ENCODE results near the gene LAYN. TPM values are rescaled to one million over a fixed set of nuclear protein-coding genes. Genes with fewer than 3 reads are reported as not detected.
A peak's percentile ranks its signal among the peaks of the same experiment; 100 is the strongest.

Gene LAYN
- total RNA-seq, 2 donors from 2014 or later = 10.6 to 12.8 TPM

DNA sequence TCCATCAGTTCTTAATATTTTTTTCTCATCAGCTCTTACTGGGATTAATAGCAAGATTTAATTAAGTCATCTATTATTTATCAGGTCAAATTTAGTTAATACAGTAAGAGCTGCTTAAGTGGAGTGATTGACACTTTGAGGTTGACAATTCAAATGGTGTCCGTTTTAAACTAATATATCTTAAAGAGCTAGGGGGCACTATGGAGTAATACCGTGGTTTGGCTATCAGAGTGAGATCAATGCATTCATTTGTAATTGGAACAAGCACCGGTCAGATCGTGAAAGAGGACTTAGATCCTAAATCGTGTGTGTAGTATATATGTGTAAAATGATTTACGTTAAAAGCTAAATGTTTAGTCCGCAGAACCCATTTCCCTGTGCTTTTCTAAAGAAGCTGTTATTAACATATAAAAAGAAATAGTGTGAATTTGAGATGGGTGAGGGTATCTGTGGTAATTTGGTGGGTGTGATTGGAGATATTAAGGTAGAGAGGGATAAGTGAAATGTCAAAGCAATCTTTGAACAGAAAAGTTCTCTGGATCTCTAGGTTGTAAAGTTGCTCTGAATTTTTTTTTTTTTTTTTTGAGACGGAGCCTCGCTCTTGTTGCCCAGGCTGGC lies 64.0 kb downstream of the LAYN start:
- no peaks in the 10 kb centered on the region for H3K4me1 ChIP-seq (replicated peaks)
- no peak overlapping the region for H3K27ac ChIP-seq
- no peaks in the 10 kb centered on the region for H3K27me3 ChIP-seq (replicated peaks; ENCODE audit: insufficient read depth)
- no peaks in the 10 kb centered on the region for H3K36me3 ChIP-seq
- no peak for DNase-seq (ENCODE audit: low spot score)
- H3K4me3 ChIP-seq = peak overlapping the region in 1 of 2 donors; percentile 90
- WGBS = 40% methylated on average over 9 of the region's 9 CpGs
- intact Hi-C loops (cut with DNase I) = loop anchor here (5.0 kb wide), 1 partner anchor 123 kb away; no protein-coding TSS in a partner anchor
- TF ChIP-seq, protein P1, sequence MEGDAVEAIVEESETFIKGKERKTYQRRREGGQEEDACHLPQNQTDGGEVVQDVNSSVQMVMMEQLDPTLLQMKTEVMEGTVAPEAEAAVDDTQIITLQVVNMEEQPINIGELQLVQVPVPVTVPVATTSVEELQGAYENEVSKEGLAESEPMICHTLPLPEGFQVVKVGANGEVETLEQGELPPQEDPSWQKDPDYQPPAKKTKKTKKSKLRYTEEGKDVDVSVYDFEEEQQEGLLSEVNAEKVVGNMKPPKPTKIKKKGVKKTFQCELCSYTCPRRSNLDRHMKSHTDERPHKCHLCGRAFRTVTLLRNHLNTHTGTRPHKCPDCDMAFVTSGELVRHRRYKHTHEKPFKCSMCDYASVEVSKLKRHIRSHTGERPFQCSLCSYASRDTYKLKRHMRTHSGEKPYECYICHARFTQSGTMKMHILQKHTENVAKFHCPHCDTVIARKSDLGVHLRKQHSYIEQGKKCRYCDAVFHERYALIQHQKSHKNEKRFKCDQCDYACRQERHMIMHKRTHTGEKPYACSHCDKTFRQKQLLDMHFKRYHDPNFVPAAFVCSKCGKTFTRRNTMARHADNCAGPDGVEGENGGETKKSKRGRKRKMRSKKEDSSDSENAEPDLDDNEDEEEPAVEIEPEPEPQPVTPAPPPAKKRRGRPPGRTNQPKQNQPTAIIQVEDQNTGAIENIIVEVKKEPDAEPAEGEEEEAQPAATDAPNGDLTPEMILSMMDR (IDR thresholded peaks at IDR 0.05) = peak; percentile 13 to 65 (median 50)
- TF ChIP-seq POLR2A (IDR thresholded peaks at IDR 0.05) (no peak), POLR2AphosphoS5 (IDR thresholded peaks at IDR 0.05) (no peak)
- no peaks in the 10 kb centered on the region for H3K9me3 ChIP-seq

GRCh38 chr11:111605681-111606080 lies 65.2 kb downstream of the LAYN start:
- no peaks in the 10 kb centered on the region for H3K27me3 ChIP-seq (replicated peaks; ENCODE audit: insufficient read depth)
- H3K4me1 ChIP-seq (replicated peaks) = no peaks in the 10 kb centered on the region
- TF ChIP-seq POLR2A (IDR thresholded peaks at IDR 0.05) (no peak), POLR2AphosphoS5 (IDR thresholded peaks at IDR 0.05) (no peak)
- TF ChIP-seq, protein P1 (IDR thresholded peaks at IDR 0.05) = no peak
- H3K27ac ChIP-seq = no peak overlapping the region
- intact Hi-C loops (cut with DNase I) = no loop called here
- DNase-seq (ENCODE audit: low spot score) = no peak
- 56% methylated on average over 4 of the region's 4 CpGs for WGBS
- no peaks in the 10 kb centered on the region for H3K36me3 ChIP-seq
- no peaks in the 10 kb centered on the region for H3K9me3 ChIP-seq
- no peak overlapping the region for H3K4me3 ChIP-seq

DNA sequence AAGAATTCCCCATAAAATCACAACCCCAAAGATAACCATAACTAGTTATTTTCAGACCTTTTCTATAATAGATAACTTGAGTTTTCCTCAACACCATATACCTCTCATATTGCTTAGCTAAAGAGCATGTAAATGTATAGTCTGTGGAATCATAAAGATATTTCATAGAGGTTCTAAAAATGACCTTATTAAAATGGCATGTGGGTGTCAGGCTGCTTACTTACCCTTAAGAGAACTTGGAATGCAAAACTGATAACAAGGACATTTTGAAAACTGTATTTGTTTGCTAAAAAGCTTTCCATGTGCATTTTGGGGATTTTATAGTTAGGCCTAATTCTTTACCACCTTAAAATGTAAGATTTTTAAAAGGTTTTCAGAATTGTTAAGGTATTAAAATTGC lies 66.5 kb downstream of the LAYN start:
- intact Hi-C loops (cut with DNase I) = no loop called here
- no peak for DNase-seq (ENCODE audit: low spot score)
- Histone ChIP-seq H3K27me3 (replicated peaks; ENCODE audit: insufficient read depth) (no peaks in the 10 kb centered on the region), H3K4me1 (replicated peaks) (no peaks in the 10 kb centered on the region), H3K4me3 (no peak overlapping the region), H3K9me3 (no peaks in the 10 kb centered on the region), H3K27ac (no peak overlapping the region), H3K36me3 (no peaks in the 10 kb centered on the region)
- TF ChIP-seq POLR2A (IDR thresholded peaks at IDR 0.05) = no peak
- TF ChIP-seq, protein P1 (IDR thresholded peaks at IDR 0.05) = no peak

- Histone ChIP-seq H3K9me3 (no peaks in the 10 kb centered on the region), H3K27ac (no peak overlapping the region), H3K27me3 (replicated peaks; ENCODE audit: insufficient read depth) (no peaks in the 10 kb centered on the region), H3K4me1 (replicated peaks) (no peaks in the 10 kb centered on the region), H3K36me3 (no peaks in the 10 kb centered on the region), H3K4me3 (no peak overlapping the region)
- TF ChIP-seq, protein P1 (IDR thresholded peaks at IDR 0.05) = no peak
- no peak for TF ChIP-seq POLR2A (IDR thresholded peaks at IDR 0.05)
- no peak for TF ChIP-seq POLR2AphosphoS5 (IDR thresholded peaks at IDR 0.05)
- no peak for DNase-seq (ENCODE audit: low spot score)
- intact Hi-C loops (cut with DNase I) = no loop called here
- WGBS = 72% methylated on average over 3 of the region's 3 CpGs
Observed at GRCh38 chr11:111607751-111608150, 67.2 kb downstream of the LAYN start.

MicroRNAs within 50 kb of the gene (microRNA counts, 767-probe panel; counts per million panel counts)
- microRNA hsa-miR-34b-3p (0 to 431 counts per million in 2 donors), microRNA hsa-miR-34c-3p (2,367 to 2,626 counts per million in 2 donors), microRNA hsa-miR-34c-5p (0 to 431 counts per million in 2 donors)

Small RNA genes within 50 kb of the gene (microRNA-seq; reads per million reads assigned to microRNA genes)
- gene MIR34B = 2.1 reads per million, percentile 30 among the genes with 10 or more reads in this experiment
- gene MIR34C = 45.4 reads per million, percentile 66 among the genes with 10 or more reads in this experiment

Small RNA genes within 50 kb of the gene (small RNA-seq; reads per million reads assigned to genes)
- gene MIR34B (0.28 to 0.30 reads per million in 2 donors), gene MIR34C (5.6 to 8.8 reads per million in 2 donors)

Other genes starting within 250 kb of the LAYN start
- gene POU2AF3, start 242.2 kb upstream of the LAYN start, total RNA-seq = 1 to 10 TPM; 7.7 to 9.5 TPM
- 1 to 10 TPM in 1 of 2 donors, under 1 TPM in 1; 0.74 to 1.5 TPM for gene POU2AF1, start 161.4 kb upstream of the LAYN start, total RNA-seq
- 1 to 10 TPM in 1 of 2 donors, not detected in 1; 3.3 TPM for gene BTG4, start 28.3 kb upstream of the LAYN start, total RNA-seq
- 1 to 10 TPM in 1 of 2 donors, not detected in 1; 1.0 TPM for gene HOATZ, start 25.9 kb upstream of the LAYN start, total RNA-seq
- 10 to 100 TPM; 13.0 to 18.7 TPM for gene SIK2, start 61.7 kb downstream of the LAYN start, total RNA-seq
- 10 to 100 TPM; 15.4 to 41.4 TPM for gene PPP2R1B, start 225.7 kb downstream of the LAYN start, total RNA-seq